Measurements from ENCODE around the gene WASHC1.
A peak's percentile ranks its signal among the peaks of the same experiment; 100 is the strongest.
"Not testable (repeated sequence)": the region's sequence is repeated elsewhere in the genome, so short reads cannot be mapped to it uniquely, and the experiment has no call there.

The WASHC1 gene

GRCh38 chr9:14129-14809 is 15.0 kb downstream of the WASHC1 start:
- DNase-seq = not testable (repeated sequence)

GRCh38 chr9:11206-11605 is 18.1 kb downstream of the WASHC1 start:
- DNase-seq = peak; percentile 49 to 59

- DNase-seq = not testable (repeated sequence)
Observed at GRCh38 chr9:10653-11053, 18.6 kb downstream of the WASHC1 start.

- DNase-seq = not testable (repeated sequence)
Observed at GRCh38 chr9:10207-10606, 19.0 kb downstream of the WASHC1 start.
